H9 (cell line): Measurements from ENCODE around the gene CCDC91. TPM values are rescaled to one million over a fixed set of nuclear protein-coding genes. Genes with fewer than 3 reads are reported as not detected.

Source experiments
- DNase-seq: peaks from one replicate; pipeline ENCODE4 v3.0.0-alpha.2; 2017
- H2AFZ ChIP-seq: one replicate; pipeline ENCODE4 v1.6.1; 2013; ENCODE audit warnings: mild to moderate bottlenecking, low read length, control low read depth, moderate library complexity
- H2AK5ac ChIP-seq: 2 replicates; pipeline ENCODE4 v1.6.1; 2013; ENCODE audit warnings: low read length, control low read depth, mixed read lengths; ENCODE audit not compliant: insufficient read length
- H2BK120ac ChIP-seq: one replicate; pipeline ENCODE4 v1.6.1; 2013; ENCODE audit warnings: low read depth, mild to moderate bottlenecking, low read length, control low read depth, inconsistent platforms; ENCODE audit not compliant: poor library complexity, severe bottlenecking
- H2BK12ac ChIP-seq: 2 replicates; pipeline ENCODE4 v1.6.1; 2013; ENCODE audit warnings: low read length, control low read depth, mixed read lengths, low read depth; ENCODE audit not compliant: insufficient read length
- H2BK15ac ChIP-seq: 2 replicates; pipeline ENCODE4 v1.6.1; 2013; ENCODE audit warnings: low read depth, low read length, control low read depth
- H2BK20ac ChIP-seq: one replicate; pipeline ENCODE4 v1.6.1; 2013; ENCODE audit warnings: low read depth, mild to moderate bottlenecking, low read length, control low read depth, inconsistent platforms; ENCODE audit not compliant: poor library complexity, severe bottlenecking
- H2BK5ac ChIP-seq: 2 replicates; pipeline ENCODE4 v1.6.1; 2013; ENCODE audit warnings: low read length, control low read depth, mixed read lengths; ENCODE audit not compliant: insufficient read length
- H3K14ac ChIP-seq: 2 replicates; pipeline ENCODE4 v1.6.1; 2013; ENCODE audit warnings: low read length, control low read depth; ENCODE audit not compliant: insufficient read depth
- H3K18ac ChIP-seq: 2 replicates; pipeline ENCODE4 v1.6.1; 2013; ENCODE audit warnings: low read depth, mild to moderate bottlenecking, mixed read lengths, low read length, control low read depth; ENCODE audit not compliant: insufficient read length
- H3K23ac ChIP-seq: 2 replicates; pipeline ENCODE4 v1.6.1; 2013; ENCODE audit warnings: low read length, control low read depth, mixed read lengths, low read depth; ENCODE audit not compliant: insufficient read length
- H3K23me2 ChIP-seq: 2 replicates; pipeline ENCODE4 v1.6.1; 2013; ENCODE audit warnings: low read depth, mild to moderate bottlenecking, mixed read lengths, low read length, control low read depth; ENCODE audit not compliant: insufficient read length, poor library complexity, severe bottlenecking
- H3K27ac ChIP-seq: 2 replicates; pipeline ENCODE4 v1.5.1; 2013; ENCODE audit warnings: low read length, control low read depth, mixed read lengths, low read depth; ENCODE audit not compliant: insufficient read length
- H3K27me3 ChIP-seq: 2 replicates; pipeline ENCODE4 v1.6.1; 2013; ENCODE audit warnings: low read length, control low read depth, inconsistent platforms; ENCODE audit not compliant: insufficient read depth
- H3K4ac ChIP-seq: 2 replicates; pipeline ENCODE4 v1.6.1; 2013; ENCODE audit warnings: low read depth, mild to moderate bottlenecking, control low read depth, inconsistent platforms, low read length, moderate library complexity
- H3K4me1 ChIP-seq: 2 replicates; pipeline ENCODE4 v1.6.1; 2013; ENCODE audit warnings: low read length, control low read depth, inconsistent platforms; ENCODE audit not compliant: insufficient read depth
- H3K4me2 ChIP-seq: 2 replicates; pipeline ENCODE4 v1.6.1; 2013; ENCODE audit warnings: low read length, control low read depth, mixed read lengths; ENCODE audit not compliant: insufficient read length, insufficient read depth
- H3K56ac ChIP-seq: 2 replicates; pipeline ENCODE4 v1.6.1; 2013; ENCODE audit warnings: low read depth, mild to moderate bottlenecking, mixed read lengths, low read length, control low read depth; ENCODE audit not compliant: insufficient read length
- H3K79me1 ChIP-seq: 2 replicates; pipeline ENCODE4 v1.6.1; 2013; ENCODE audit warnings: low read depth, mild to moderate bottlenecking, moderate library complexity, low read length, control low read depth, inconsistent platforms; ENCODE audit not compliant: insufficient read depth, poor library complexity, severe bottlenecking
- H3K79me2 ChIP-seq: 2 replicates; pipeline ENCODE4 v1.6.1; 2013; ENCODE audit warnings: low read length, control low read depth, inconsistent platforms; ENCODE audit not compliant: insufficient read depth
- H3K9ac ChIP-seq: 2 replicates; pipeline ENCODE4 v1.6.1; 2013; ENCODE audit warnings: low read length, control low read depth, mixed read lengths; ENCODE audit not compliant: insufficient read length; ENCODE audit errors: extremely low read depth
- H3K9me3 ChIP-seq: one replicate; pipeline ENCODE4 v1.6.1; 2013; ENCODE audit warnings: low read depth, low read length, inconsistent platforms; ENCODE audit not compliant: control insufficient read depth
- H3T11ph ChIP-seq: one replicate; pipeline ENCODE4 v1.6.1; 2013; ENCODE audit warnings: mild to moderate bottlenecking, low read length, control low read depth, inconsistent platforms
- H4K20me1 ChIP-seq: one replicate; pipeline ENCODE4 v1.6.1; 2013; ENCODE audit not compliant: control insufficient read depth, insufficient read length, insufficient read depth
- H4K5ac ChIP-seq: 2 replicates; pipeline ENCODE4 v1.6.1; 2013; ENCODE audit warnings: low read depth, mild to moderate bottlenecking, mixed read lengths, low read length, control low read depth; ENCODE audit not compliant: insufficient read length
- H4K8ac ChIP-seq: replicated peaks from 2 replicates; pipeline ENCODE4 v1.6.1; 2013; ENCODE audit warnings: low read length, control low read depth, mixed read lengths, low read depth; ENCODE audit not compliant: insufficient read length
- H4K91ac ChIP-seq: 2 replicates; pipeline ENCODE4 v1.6.1; 2013; ENCODE audit warnings: low read depth, mild to moderate bottlenecking, moderate library complexity, mixed read lengths, low read length, control low read depth; ENCODE audit not compliant: insufficient read length
- H3K27ac Mint-ChIP-seq, 3 experiments: 2 replicates in 2 of 3; 3 replicates in 1 of 3; pipeline ENCODE4 v1.8.0; 2020 to 2021; ENCODE audit warnings: mixed read lengths in 3 of 3, mild to moderate bottlenecking in 1 of 3, moderate library complexity in 1 of 3
- H3K27me3 Mint-ChIP-seq: 2 replicates; pipeline ENCODE4 v1.8.0; 2021; ENCODE audit warnings: low read depth, mild to moderate bottlenecking, moderate library complexity, mixed read lengths
- H3K36me3 Mint-ChIP-seq, 3 experiments: 2 replicates in 2 of 3; 3 replicates in 1 of 3; pipeline ENCODE4 v1.8.0; 2020 to 2021; ENCODE audit warnings: low read depth in 3 of 3, mixed read lengths in 3 of 3; ENCODE audit not compliant: insufficient read depth in 1 of 3
- H3K4me1 Mint-ChIP-seq, 2 experiments: 2 replicates each; pipeline ENCODE4 v1.8.0; 2020; ENCODE audit warnings: mixed read lengths in 2 of 2
- H3K4me3 Mint-ChIP-seq, 2 experiments: 2 replicates in 1 of 2; 3 replicates in 1 of 2; pipeline ENCODE4 v1.8.0; 2020 to 2021; ENCODE audit warnings: mild to moderate bottlenecking in 2 of 2, mixed read lengths in 2 of 2, moderate library complexity in 1 of 2
- H3K9me3 Mint-ChIP-seq, 2 experiments: 2 replicates in 1 of 2; 3 replicates in 1 of 2; pipeline ENCODE4 v1.8.0; 2020; ENCODE audit warnings: mild to moderate bottlenecking in 2 of 2, mixed read lengths in 2 of 2, moderate library complexity in 1 of 2
- CTCF ChIP-seq: fragments of 200-600 bp; sonication (generic); conservative IDR thresholded peaks from 3 replicates; pipeline ENCODE4 v1.8.0; 2021; ENCODE audit warnings: antibody characterized with exemption, mild to moderate bottlenecking
- WGBS: extraction: QIAGEN DNeasy Blood & Tissue Kit; methylation state at CpG from one replicate; pipeline ENCODE4 v1.1.7; 2013; ENCODE audit warnings: missing lambda C conversion rate, low lambda C conversion rate, mixed read lengths; ENCODE audit not compliant: insufficient read length; ENCODE audit errors: extremely low coverage; 5-methylcytosine and 5-hydroxymethylcytosine counted together
- total RNA-seq: library from RNA; stranded (reverse); gene quantifications from 2 replicates; pipeline ENCODE4 v1.2.1, GENCODE V29; 2021

The CCDC91 gene
- total RNA-seq, 1 experiment from 2014 or later: 22.7 TPM

- H4K5ac ChIP-seq: no peak overlapping the region
- no peak for DNase-seq
- H3K4me1 Mint-ChIP-seq: no peaks in the 10 kb centered on the region
- H2BK120ac ChIP-seq: no peak overlapping the region
- H2BK5ac ChIP-seq: no peak overlapping the region
- peaks cover 0 to 5% (median 0%) of the 10 kb centered on the region in 3 experiments; a peak in 3 of 7 replicates for H3K36me3 Mint-ChIP-seq
- no peaks in the 10 kb centered on the region for H3K79me2 ChIP-seq
- no peak overlapping the region for H3K4ac ChIP-seq
- H2BK15ac ChIP-seq: no peak overlapping the region
- peaks cover 2 to 4% of the 10 kb centered on the region in 2 experiments; a peak in 3 of 5 replicates for H3K9me3 Mint-ChIP-seq
- no peak overlapping the region for H2AFZ ChIP-seq
- no peak overlapping the region for H3K18ac ChIP-seq
- no peak overlapping the region for H2BK12ac ChIP-seq
- no peaks in the 10 kb centered on the region for H3K23me2 ChIP-seq
- no peak overlapping the region for H3K27ac Mint-ChIP-seq
- no peak for TF ChIP-seq CTCF
- no peaks in the 10 kb centered on the region for H3K27me3 Mint-ChIP-seq
- no CpG with 5 or more reads among the region's 7 CpGs for WGBS
- no peak overlapping the region for H4K91ac ChIP-seq
- H3K79me1 ChIP-seq: no peaks in the 10 kb centered on the region
- H3K27ac ChIP-seq: no peak overlapping the region
- H4K20me1 ChIP-seq: no peaks in the 10 kb centered on the region
- H3T11ph ChIP-seq: no peak overlapping the region
- no peak overlapping the region for H3K4me3 Mint-ChIP-seq
- H3K9me3 ChIP-seq: no peaks in the 10 kb centered on the region
- H2AK5ac ChIP-seq: no peak overlapping the region
- H2BK20ac ChIP-seq: no peak overlapping the region
- no peak overlapping the region for H3K14ac ChIP-seq
- H3K4me2 ChIP-seq: no peak overlapping the region
- H3K56ac ChIP-seq: no peak overlapping the region
- no peak overlapping the region for H3K23ac ChIP-seq
- no peaks in the 10 kb centered on the region for H3K27me3 ChIP-seq
- H3K9ac ChIP-seq: no peak overlapping the region
- no peak overlapping the region for H4K8ac ChIP-seq
- H3K4me1 ChIP-seq: no peaks in the 10 kb centered on the region
Observed at GRCh38 chr12:28178775-28179174, 11.5 kb upstream of the CCDC91 start.
